HG03060 (cell line): ENCODE results near the gene NEO1.
"Not testable (repeated sequence)": the region's sequence is repeated elsewhere in the genome, so short reads cannot be mapped to it uniquely, and the experiment has no call there.

ENCODE experiments used
- ATAC-seq: cut with Tn5 transposase; IDR thresholded peaks from one replicate; pipeline ENCODE4 v1.9.1; 2021; ENCODE audit warnings: low read depth, moderate number of reproducible peaks; ENCODE audit not compliant: unreplicated experiment

Gene NEO1

DNA sequence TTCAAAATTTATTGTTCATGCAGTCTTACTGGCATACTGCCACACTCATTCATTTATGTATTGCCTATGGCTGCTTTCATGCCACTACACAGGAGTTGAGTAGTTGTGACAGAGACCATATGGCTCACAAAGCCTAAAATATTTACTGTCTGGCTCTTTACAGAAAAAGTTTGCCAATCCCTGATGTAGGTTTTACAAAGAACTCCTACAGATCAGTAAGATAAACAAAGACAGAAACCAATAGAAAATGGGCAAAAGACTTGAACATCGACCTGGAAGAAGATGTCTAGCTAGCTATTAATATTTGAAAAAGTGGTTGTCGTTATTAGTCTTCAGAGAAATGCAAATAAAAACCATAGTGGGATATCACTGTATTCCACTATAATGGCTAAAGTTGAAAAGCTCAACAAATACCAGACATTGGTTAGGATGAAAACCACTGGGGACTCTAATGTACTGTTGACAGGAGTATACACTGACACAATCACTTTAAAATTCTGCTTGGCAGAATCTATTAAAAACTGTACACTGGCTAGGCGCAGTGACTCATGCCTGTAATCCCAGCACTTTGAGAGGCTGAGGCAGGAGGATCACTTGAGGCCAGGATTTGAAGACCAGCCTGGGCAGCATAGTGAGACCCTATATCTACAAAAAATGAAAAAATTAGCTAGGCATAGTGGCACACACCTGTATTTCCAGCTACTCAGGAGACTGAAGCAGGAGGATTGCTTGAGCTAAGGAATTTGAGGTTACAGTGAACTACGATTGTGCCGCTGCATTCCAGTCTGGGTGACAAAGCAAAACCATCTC, 87.7 kb downstream of the NEO1 start:
- ATAC-seq = no peak

DNA sequence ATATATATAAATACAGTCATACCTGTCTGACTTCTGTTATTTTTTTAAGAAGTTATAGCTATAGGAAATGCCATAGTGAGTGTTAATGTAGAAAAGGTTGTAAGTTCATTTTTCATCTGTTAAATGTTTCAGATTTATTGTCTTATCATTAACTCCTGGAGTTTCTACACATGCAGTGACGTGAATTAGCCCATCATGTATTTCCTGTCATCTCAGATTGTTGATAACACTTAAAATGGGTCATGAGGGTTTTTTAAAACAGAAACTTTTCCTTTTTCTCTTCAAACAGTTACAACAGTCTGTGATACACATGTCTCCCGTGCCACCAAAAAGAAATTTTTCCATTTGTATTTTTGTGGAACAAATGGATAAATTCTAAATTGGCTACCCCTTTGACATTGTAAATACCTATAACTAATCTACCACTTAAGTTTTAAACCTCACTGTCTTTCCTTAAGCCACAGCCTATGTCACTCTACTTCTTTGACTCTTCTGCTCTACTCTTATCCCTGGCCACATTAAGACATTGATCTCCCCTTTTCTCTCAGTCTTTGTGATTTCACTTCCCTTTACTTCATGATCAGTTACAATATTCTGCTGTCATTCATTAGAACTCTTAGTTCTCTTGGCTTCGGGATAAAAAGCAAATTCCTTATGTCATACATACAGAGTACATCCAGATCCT, 89.1 kb downstream of the NEO1 start:
- ATAC-seq = no peak

GRCh38 chr15:73142802-73143762, 90.8 kb downstream of the NEO1 start:
- no peak for ATAC-seq

DNA sequence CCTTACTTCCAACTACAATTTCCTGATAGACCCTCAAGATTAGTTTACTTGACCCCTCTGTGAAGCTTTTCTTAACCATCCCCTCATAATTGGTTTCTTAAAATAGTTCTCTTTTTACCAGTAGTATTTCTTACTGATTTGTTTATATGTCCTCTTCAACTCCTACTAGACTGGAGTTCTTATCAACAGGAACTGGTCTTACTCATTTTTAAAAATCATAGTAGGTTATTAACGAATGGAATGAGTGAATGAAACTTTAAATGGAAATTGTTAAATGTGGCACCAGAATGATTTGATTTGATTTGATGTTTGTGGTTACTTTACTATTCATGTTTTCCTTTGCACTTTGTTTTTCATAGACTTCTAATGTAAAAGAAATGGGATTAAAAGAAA, 91.5 kb downstream of the NEO1 start:
- no peak for ATAC-seq

DNA sequence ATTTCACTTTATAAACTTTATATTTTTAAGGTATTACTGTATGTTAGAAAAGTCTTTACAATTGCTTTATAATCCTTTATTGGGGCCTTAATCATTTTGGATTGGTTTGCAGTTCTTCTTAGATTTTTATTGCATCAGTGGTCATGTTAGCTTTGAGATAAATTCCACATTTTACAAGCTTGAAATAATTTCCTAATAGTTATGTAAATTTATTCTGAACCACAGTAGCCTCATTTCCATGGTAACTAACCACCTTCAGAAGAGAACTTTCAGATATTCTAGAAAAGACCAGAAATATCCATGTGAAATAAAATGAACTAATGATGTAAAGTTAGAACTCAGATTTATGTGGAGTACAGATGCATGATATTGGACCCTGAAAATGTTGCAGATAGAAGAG, 94.2 kb downstream of the NEO1 start:
- ATAC-seq = no peak

GRCh38 chr15:73150831-73151230, 98.6 kb downstream of the NEO1 start:
- no peak for ATAC-seq

DNA sequence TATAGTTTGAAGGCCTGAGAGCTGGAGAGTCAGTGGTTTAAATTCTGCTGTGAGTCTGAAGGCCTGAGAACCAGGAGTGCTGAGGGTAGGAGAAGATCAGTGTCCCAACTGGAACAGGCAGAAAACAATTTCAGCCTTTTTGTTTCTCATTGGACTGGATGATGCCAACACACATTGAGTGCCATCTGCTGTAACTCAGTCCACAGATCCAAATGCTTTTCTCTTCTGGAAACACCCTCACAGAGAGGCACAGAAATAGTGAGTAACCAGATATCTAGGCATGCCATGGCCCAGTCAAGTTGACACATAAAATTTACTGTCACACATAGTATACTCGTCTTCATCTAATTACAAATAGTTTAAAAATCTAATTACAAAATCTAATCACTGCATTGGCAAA, 100.8 kb downstream of the NEO1 start:
- ATAC-seq = no peak

DNA sequence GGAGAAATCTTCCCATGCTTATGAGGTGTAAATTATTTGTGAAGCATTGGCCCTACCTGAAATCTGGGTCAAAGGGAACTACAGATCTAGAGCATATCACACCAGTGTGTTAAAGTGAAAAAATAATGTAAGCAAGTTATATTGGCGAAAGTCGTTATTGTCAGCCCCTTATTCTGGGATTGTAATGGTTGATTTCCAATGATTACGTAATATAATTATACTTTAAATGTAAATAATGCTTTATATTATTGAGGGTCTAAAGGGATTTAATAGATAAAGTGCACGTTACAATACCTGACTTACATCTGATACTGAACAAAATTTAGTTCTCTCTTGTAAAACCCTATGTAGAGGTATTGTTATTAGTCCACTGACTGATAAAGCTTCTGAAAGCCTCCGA, 101.2 kb downstream of the NEO1 start:
- ATAC-seq = no peak

GRCh38 chr15:73156431-73157191, 104.3 kb downstream of the NEO1 start:
- no peak for ATAC-seq

- no peak for ATAC-seq
Observed at GRCh38 chr15:73161546-73161945, 109.3 kb downstream of the NEO1 start.

DNA sequence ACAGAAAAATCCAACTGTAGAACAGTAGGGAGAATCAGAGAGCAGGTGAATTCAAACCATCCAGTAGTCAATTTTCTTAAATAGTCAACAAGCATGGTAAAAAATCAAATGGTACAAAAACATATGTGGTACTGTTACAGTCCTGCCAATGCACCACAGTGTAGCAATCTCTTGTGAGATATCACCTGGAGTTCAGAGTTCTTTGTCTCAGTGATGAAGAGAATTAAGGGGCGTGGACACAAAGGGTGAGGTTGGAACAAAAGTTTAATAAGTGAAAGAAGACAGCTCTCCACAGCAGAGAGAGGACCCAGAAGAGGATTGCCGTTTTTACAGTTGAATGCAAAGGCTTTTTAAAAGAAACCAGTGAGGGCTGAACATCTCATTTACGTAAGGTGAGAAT, 113.2 kb downstream of the NEO1 start:
- no peak for ATAC-seq

DNA sequence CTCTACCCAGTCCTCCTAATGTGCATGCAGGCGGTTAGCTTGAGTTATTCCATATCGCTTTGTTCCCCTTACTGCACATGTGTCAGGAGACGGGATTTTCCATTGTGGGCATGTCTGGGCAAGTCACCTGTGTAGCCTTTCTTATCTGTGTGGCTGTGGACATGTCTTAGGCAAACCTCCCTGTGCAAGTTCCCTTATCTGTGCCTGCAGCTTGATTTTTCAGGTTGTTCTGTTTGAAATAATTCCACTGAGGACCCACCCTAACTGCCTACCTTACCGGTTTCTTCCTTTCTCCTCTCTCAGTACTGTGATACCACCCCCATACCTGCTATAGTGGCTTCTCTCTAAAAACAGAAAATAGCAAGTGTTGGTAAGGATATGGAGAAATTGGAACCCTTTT, 113.6 kb downstream of the NEO1 start:
- ATAC-seq = no peak

- ATAC-seq = not testable (repeated sequence)
Observed at GRCh38 chr15:73166711-73167110, 114.4 kb downstream of the NEO1 start.

DNA sequence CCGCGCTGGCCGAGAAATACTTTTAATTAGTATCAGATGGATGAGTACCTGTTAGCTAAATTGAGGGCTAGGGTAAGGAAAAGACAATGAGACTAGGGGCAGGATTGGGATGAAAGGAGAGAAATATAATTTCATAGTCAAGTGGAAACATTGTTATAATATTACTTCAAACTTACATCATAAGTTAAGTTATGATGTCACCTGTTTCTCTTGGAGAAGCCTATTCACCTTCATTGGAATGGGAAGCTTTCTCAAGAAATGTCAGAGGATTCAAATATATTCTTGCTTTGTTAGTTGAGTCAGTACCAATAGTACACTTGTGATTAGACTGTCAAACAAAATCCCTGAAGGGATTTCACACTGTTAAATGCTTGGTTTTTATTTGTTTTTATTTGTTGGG, 116.2 kb downstream of the NEO1 start:
- ATAC-seq = no peak

- no peak for ATAC-seq
Observed at GRCh38 chr15:73171711-73172110, 119.4 kb downstream of the NEO1 start.

GRCh38 chr15:73172508-73172907, 120.2 kb downstream of the NEO1 start:
- no peak for ATAC-seq

DNA sequence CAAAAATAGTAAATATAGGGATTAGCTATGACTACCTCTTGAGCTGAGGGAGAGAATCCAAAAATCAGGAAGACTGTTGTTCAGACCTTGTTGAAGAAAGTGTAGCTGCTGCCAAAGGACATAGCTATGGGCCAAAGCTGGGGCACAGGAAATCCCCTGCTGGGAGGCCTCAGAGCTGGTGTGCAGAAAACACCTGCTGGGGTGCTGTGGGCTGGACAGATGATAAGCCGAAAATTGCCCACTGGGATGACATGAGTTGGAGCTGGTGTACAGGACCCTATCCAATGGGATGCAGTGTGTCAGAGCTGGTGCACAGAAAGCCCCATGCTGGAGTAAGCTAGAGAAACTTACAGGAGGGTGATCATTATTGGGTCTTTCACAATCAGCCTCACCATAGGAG, 121.9 kb downstream of the NEO1 start:
- ATAC-seq = no peak

DNA sequence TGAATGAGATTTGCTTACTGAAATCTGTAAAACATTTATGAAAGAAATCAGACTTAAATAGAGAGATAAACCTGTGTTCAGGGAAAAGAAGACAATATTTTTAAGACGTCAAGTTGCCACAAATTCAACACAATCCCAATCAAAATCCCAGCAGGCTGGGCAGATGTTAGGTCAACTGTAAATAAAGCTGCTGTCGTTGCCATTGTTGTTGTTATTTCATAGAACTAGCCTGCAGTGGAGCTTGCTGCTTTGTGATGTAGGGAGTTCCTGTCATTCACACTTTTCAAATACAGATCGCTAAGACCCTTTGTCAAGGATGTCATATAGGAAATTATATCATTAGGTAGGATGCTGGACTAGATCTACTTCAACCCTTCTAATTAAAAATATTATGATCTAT, 123.1 kb downstream of the NEO1 start:
- ATAC-seq = no peak

DNA sequence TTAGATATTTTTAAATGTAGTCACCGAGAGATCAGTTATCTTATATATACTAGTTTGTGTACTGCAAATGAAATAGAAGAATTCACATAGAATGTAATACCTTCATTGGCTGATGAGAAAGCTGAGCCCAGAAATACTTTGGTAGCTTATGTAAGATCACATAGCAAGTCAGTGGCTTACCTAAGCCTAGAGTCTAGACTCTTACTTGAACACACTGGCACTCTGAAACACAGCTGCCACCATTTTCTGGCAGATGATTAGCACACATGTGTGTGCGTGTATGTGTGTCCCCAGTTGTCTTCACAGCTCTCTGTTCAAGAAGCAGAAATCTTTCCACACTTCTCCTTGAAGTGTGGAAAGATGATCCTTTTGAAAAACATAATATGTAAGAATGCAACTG, 124.3 kb downstream of the NEO1 start:
- ATAC-seq = no peak

DNA sequence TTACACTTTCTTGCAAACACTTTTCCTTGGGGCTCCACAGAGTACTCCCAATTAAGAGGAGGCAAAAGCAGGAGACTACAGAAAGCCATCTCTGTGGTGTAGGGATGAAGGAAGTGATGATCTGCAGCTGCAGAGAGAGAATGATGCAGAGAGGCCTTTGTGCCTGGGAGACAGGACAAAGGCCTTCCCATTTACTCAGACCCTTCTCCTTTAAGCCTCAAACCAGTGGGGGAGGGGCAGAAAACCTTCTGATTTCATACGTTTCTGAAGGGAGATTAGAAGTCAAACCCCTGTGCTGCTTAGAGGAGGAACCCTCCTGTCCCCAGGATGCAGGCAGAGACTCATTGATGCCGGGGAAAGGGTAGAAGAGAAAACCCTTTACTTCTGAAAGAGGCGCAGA, 130.8 kb downstream of the NEO1 start:
- ATAC-seq = no peak
